Activated CD4-positive, alpha-beta T cell treated with anti-CD3 and anti-CD28 coated beads for 1 hour (primary cell): ENCODE data around the gene PCNX1.
"Not testable (repeated sequence)": the region's sequence is repeated elsewhere in the genome, so short reads cannot be mapped to it uniquely, and the experiment has no call there.

ENCODE experiments used
- DNase-seq: peaks from one replicate; pipeline ENCODE4 v3.0.0-alpha.2; 2020

PCNX1 gene

DNA sequence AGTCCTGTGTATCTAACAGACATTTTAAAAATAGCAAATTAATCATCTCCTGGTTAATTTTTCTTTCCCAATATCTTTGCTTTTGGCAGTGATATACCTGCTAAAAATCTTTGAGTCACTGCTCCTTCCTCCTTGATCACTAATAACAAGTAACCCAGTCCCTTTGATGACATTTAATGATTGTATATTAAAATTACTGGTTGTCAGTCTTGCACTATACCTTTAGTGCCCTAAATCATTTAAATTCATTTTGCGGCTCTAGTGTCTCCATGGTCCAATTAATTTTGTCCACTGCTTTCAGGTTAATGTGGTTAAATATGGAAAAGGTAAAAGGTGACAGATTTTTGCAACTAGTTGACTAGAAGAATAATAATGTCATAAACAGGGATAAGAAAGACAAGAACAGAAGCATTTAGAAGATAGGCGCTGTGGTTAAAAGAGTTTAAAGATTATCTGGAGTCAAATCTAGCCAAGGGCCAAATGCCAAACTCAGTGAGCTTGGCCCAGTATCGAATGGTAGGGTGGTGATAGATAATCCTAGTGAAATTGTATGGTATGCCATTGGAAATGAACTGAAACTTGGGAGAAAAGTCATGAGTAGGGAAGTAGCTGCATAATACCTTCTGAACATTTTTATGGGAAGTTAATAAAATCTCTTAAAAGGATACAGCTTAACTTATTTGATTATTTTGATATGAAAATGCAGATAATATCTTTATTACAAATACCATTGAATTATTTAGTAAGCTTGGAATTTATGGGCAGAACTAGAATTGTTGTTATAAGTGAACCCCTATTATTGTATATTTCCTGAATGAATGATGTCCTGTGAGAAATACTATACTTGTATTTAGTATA is 115.0 kb downstream of the PCNX1 start:
- no peak for DNase-seq

DNA sequence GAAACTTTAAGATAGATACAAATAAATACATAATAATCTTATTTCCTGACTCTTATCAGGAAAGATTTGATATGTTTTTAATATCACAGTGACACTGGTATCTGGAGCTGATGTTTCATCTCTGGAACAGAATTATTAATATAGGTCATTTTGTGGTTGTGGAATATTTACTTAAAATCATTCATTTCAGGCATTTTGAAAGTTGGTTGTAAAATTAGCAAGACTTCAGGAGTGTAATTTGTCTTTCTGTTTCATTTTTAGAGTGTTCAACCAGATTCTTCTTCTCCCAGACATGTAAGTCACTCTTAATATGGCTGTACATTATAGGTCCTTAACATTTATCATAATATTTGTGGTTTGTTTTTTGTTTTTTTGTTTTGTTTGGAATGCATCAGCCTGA is 115.7 kb downstream of the PCNX1 start:
- no peak for DNase-seq

DNA sequence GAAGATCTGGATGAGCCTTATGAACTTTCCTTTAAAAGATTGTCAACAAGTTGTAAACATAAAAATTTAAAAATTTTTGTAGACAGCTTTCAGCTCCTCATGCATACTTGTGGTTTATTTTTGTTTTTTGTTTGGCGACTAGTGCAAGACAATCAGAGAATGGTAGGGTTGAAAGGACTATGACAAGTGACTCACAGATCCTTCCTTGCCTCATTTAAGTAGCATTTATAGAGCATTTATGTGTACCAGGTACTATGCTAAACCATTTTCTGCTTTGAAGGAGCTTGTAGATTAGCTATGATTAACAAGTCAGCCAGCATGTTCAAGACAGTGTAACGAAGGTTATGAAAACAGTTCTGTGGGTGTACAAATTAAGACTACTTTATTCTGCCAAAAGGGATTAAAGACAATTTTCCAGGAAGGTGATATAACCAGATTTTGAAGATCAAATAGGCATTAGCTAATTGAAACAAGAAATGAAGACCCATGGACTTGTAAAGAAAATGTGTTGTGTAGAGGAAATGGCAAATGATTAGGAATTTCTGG is 122.0 kb downstream of the PCNX1 start:
- no peak for DNase-seq

DNA sequence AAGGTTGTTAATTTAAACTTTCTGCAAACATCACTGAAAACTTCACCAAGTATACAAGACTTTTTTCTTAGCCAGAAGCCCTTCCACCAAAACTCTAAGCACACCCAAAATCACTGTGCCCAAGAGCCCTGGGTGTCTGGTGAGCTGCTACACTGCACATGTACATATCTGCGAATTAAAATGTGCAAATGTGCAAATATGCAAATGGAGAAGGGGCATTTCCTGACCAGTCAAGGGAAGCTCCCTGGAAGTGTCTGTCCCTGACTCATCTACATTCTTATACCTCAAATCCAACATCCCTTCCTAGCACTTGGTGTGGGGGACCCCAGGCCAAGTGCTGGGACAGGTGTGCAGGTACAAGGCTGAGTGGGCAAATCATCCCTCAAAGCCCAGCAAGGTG is 123.7 kb downstream of the PCNX1 start:
- no peak for DNase-seq

DNA sequence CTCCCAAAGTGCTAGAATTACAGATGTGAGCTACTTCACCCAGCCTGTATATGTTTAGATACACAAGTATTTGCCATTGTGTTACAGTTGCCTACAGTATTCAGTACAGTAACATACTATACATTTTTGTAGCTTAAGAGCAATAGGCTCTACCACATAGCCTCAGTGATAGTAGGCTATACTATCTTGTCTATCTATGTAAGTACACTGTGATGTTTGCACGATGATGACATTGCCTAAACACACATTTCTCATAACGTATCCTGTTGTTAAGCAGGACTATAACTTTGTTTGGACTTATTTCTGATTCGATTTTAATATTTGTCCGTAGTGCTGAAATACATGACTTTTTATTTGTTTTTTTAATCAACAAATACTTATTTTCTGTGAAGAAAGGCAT is 129.2 kb downstream of the PCNX1 start:
- no peak for DNase-seq

DNA sequence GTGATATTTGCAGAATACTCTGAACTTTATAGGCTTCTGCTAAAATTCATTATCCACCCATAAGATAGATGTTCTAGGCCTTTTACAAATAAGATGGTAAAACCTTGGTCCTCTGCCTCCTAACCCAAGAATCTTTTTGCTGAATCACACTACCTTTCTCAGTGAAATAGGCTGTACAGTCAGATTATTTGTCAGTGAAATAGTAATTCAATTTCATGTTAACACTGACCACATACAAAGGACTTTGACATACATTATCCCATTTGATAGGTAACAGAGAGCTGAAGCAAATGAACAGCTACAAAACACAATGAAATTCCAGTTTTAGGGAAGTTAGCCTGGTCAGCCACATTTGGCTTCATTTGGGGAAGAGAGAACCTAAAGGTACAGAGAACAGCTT is 141.1 kb downstream of the PCNX1 start:
- DNase-seq: no peak

DNA sequence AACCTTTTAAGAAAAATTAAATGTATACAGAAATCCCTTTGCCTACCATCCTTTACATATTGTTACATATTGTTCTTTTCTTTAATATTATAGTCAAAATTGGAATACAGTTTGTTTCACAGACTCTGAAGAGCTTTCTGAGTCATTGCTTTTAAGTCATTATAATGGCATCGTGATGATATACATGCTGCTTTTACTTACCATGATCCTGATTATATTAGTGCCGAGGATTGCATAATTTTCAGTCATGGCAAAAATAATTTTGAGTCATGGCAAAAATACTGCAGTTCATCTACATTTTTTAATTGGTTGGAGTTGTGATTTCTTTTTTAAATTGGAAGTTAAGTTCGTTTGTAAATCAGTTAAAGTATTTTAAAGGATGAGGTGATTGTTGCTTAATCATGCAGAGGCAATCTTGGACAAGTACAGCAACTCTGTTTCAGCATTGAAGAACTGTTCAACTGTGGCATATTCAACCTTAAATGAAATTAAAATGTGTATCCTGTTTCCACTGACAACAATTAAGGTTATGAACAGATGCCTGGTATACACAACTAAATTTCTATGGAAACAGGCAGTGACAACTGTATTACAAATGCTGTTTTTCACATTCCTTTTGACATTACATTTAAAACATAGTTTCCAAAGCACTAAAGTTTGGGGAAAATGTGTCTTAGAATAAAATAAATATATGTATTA is 142.3 kb downstream of the PCNX1 start:
- DNase-seq: no peak

DNA sequence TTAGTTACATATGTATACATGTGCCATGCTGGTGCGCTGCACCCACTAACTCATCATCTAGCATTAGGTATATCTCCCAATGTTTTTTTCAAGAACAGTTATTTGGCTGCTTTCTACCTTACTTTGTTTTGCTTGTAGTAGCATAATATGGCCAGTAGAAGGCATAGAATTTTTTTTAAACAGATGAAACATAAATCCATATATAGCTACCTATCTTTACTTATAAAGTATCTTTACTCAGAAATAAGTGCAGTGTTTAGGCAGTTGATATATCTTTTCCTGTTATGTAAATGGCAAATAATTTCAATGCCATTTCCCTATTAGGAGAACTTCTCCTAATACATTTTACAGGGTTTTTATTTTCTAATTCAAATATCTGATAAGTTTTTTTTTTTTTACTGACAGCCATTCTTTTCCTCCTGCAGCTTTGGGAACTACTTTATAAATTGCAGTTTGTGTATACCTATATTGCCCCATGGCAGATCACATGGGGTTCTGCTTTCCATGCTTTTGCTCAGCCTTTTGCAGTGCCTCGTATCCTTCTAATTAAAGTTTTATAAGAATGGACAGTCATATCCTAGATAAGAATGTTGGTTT is 143.1 kb downstream of the PCNX1 start:
- DNase-seq: no peak

DNA sequence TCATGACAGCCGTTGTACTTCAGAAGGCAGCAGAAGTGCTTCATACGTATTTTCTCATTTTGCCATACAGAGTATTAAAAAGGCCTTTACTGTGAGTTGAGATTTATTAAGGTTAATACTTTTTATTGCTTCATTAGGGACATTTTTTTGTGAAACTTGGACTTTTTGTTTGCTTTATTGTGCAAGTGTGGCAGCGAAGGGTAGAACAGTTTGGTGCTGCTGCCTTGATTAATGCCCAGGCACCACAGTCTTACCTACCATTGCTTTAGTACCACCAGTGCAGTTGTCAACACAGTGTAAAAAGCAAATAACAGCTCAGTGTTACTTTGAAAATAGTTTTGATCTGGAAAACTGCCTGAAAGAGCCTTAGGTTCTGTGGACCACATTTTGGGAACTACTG is 147.4 kb downstream of the PCNX1 start:
- DNase-seq: no peak

DNA sequence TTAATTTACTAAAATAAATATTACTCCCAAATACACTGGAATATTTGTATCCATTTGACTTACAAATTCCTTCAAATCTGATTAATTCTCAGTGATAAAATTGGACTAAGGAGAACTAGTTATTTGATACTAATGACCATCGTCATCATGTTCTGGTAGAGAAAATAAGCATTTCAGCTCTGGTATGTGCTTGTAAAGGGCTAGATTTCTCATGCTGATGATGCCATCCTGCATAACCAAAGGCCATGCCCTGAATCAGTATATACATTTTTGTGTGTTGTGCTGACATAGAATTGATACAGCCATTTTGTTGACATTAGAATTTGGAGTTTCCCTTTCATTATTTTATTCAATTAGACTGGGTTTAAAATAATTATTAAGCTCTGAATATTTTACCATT is 148.9 kb downstream of the PCNX1 start:
- no peak for DNase-seq

DNA sequence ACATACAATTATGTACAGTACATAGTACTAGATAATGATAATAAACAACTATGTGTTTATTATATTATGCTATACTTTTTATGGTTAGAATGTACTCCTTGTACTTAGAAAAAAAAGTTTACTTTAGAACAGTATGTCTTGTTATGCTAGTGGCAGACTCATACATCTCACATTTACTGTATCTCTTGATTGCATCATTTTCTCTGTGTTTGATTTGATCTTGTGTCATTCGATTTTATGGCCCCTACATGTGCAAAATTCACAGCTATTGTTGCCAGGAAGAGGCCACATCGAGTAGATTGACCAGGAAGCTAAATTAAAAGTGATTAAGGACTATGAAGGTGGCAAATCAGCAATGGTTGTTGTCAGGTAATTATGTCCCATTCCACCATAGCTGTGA is 153.0 kb downstream of the PCNX1 start:
- no peak for DNase-seq

DNA sequence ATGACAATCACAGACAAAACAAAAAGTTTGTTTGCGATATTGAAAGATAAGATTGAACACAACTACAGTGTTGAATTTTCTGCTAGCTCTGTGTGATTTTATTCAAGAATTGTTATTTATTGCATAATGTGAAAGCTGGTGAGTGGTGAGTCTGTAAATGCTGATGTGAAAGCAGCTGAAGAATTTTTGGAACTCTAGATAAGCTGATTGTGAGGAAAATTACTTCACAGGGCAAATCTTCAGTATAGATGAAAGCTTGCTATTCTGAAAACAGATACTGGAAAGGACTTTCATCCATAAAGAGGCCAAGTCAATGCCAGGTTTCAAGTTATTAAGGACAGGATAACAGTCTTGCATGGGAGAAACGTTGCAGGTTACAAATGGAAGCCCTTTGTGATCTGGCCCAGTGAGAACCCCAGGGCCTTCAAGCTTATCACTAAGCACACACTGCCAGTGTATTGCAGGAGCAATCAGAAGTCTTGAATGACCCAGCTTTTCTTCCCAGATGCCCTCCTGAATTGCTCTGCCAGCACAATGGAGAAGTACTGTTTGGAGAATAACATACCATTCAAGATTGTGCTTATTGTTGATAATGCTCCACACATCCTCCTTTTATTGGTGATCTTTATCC is 153.7 kb downstream of the PCNX1 start:
- no peak for DNase-seq

DNA sequence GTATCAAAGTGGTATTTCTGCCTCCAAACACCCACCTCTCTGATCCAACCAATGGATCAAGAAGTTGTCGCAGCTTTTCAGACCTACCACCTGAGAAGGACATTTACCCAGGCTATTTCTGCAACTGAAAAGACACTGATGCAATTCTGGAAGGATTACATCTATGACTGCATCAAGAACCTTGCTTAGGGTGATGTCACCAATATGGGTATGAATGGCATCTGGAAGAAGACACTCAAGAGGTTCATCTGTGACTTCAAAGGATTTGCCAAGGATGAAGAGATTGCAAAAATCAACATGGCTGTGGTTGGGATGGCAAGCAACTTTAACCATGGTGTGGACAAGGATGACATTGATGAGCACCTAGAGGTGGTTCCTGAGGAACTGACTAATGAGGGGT is 154.2 kb downstream of the PCNX1 start:
- no peak for DNase-seq

DNA sequence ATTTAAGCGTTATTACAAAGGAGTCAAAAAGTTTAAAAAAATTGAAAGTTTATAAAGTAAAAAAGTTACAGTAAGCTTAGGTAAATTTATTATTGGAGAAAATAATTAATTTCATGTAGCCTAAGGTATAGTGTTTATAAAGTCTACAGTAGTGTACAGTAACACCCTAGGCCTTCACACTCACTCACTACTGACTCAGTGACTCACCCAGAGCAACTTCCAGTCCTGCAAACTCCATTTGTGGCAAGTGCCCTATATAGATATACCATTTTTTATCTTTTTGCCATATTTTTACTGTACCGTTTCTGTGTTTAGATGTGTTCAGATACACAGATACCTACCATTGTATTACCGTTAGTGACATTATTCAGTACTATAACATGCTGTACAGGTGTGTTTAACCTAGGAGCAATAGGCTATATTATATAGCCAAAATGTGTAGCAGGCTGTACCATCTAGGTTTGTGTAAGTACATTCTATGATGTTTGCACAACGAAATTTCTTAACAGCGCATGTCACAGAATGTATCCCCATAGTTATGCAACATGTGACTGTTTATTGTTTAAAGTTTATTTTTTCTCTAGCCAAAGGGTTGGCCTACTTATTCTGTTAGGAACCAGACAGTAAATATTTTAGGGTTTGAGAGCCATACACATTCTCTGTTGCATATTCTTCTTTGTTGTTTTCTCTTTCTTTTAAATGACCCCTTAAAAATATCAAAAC is 155.5 kb downstream of the PCNX1 start:
- DNase-seq: no peak

DNA sequence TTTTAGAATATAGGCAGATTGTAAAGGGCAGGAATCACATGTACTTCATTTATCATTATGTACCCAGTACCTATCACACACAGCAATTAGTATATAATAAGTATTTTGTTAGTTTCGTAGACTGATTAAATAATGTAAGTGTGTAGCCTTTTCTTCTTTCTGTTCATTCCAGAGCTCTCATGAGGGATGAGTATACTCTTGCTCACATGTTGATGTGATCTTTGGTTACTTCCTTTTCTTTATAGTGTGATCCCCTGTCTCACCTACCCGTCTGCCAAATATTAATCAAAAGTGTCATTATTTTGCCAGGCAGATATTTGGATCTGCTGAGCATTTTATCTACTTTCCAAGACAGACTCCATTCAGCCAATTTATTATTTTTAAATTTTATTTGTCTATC is 156.1 kb downstream of the PCNX1 start:
- DNase-seq: no peak

DNA sequence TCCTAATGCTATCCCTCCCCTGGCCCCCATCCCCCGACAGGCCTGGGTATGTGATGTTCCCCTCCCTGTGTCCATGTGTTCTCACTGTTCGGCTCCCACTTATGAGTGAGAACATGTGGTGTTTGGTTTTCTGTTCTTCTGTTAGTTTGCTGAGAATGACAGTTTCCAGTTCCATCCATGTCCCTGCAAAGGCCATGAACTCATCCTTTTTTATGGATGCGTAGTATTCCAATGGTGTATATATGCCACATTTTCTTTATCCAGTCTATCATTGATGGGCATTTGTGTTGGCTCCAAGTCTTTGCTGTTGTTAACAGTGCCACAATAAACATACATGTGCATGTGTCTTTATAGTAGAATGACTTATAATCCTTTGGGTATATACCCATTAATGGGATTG is 157.5 kb downstream of the PCNX1 start:
- DNase-seq: not testable (repeated sequence)

DNA sequence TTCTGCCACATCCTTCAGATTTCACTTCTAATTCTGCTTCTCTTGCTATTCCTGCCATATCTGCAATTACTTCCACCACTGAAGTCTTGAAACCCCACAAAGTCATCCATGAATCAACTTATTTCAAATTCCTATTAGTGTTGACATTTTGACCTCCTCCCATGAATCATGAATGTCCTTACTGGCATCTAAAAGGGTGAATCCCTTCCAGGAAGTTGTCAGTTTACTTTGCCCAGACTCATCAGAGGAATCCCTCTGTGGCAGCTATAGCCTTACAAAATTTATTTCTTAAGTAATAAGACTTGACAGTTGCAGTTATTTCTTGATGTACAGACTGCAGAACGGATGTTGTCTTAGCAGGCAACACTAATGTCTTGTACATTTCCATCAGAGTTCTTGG is 162.9 kb downstream of the PCNX1 start:
- no peak for DNase-seq

DNA sequence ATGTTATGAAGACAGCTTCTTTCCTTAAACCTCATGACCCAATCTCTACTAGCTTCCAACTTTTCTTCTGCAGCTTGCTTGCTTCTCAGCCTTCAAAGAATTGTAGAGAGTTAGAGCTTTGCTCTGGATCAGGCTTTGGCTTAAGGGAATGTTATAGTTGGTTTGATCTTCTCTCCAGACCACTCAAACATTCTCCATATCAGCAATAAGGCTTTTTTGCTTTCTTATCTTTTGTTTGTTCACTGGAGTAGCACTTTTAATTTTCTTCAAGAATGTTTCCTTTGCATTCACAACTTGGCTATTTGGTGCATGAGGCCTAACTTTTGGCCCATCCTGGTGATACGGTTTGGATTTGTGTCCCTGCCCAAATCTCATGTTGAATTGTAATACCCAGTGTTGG is 163.8 kb downstream of the PCNX1 start:
- no peak for DNase-seq

DNA sequence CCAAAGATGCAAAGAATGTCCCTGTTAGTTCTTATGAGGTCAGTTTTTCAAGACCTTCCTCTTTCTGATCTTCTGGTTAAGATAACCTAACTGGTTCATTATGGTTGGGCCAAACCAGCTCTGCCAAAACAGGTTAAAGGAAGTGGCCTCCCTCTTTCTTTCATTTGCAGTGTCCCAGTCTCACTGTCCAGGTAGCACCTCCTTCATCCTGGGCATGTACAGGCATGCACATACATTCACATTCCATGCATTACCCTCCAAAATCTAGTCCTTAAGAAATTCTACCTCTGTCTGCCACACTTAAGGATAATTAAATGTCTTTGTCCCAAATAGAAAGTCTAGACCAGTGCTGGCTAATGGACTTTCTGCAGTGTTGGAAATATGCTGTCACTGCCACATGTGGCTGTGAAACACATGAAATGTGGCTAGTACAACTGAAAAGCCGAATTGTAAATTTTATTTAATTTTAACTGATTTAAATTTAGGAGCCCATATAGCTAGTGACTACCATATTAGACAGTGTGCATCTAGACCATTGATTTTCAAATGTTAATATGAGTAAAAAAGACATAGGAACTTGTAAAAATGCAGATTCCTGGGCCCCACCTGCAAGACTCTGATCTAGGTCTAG is 169.3 kb downstream of the PCNX1 start:
- DNase-seq: no peak

DNA sequence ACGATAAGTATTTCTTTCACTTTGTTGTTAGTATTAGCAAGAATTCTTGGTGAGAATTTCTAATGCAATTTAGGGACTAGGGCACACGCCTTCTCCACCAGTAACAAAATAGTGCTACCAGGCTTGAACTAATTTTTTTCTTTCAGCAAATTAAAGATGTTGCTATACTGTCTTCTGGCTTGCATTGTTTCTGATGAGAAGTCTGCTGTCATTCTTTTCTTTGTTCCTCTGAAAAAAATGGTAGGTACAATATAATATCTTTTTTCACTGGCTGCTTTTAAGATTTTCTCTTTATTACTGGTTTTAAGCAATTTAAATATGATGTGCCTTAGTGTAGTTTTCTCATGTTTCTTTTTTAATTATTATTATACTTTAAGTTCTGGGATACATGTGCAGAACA is 171.2 kb downstream of the PCNX1 start:
- DNase-seq: no peak

DNA sequence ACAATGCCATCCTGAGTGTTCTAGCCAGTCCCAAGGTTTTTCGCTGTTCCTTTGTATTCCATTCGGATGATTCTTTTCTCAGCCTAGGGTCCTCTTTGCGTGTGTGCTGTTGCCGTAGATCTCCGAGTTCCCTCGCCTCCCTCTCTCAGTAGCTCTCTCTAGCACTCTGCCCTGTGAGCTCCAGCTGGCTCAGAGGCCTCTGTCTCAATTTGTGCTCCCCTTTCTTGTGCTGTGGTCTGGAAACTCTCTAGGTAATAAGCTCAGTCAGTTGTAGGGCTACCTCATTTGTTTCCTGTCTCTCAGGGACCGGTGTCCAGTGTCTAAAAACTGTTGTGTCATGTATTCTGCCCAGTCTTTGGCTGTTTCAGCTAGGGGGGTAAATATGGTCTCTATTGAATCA is 179.3 kb downstream of the PCNX1 start:
- DNase-seq: no peak

DNA sequence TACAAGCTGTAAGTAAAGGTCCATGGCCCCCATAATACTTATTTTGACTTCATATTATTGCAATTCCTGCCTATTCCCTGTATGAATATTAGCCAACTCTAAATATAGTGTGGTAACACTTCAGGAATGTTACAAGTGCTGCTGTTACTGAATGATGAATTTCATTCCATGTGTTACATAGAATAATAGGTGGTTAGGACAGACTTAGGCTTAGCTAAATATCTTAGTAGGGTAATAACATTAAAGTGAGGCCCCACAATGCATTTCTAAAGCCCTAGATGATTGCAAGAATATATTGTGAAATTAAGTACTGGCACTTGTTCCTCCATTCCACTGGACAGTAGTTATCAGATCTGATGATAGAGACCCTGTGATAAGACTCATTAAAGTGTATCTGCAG is 182.7 kb downstream of the PCNX1 start:
- no peak for DNase-seq
